ENCODE measurements around the gene CASS4. TPM values are rescaled to one million over a fixed set of nuclear protein-coding genes. Genes with fewer than 3 reads are reported as not detected.

Gene CASS4
- total RNA-seq, 1 experiment from 2014 or later = not detected

DNA sequence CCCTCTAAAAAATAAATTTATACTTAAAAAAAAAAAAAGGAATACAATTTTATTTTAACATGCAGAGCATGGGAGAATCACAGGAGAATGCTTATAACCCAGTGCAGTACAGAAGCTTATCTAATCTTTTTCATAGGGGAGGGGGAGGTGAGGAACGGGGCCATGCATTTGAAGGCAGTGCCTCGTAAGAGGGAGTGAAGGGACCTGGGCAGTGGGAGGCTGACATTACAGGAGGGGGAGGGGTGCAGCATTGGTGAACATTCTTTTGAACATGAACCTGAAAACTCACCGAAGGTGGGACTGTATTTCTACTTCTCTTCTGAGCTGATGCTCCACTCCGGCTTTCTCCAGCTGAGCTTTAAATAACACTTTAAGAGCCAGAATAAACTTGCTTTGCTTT is 29.4 kb upstream of the CASS4 start:
- no peak overlapping the region for H2BK20ac ChIP-seq (ENCODE audit: low read depth, low read length, poor library complexity, severe bottlenecking)
- DNase-seq = no peak
- no peak overlapping the region for H3K23ac ChIP-seq (ENCODE audit: insufficient read length, low read depth, low read length)
- Mint-ChIP-seq H3K4me1 (peaks cover 7 to 8% of the 10 kb centered on the region in 2 experiments; a peak in 2 of 4 replicates), H3K4me3 (no peak overlapping the region; a peak in 1 of 5 replicates), H3K27me3 (ENCODE audit: low read depth) (no peaks in the 10 kb centered on the region), H3K36me3 (ENCODE audit: insufficient read depth in 1 of 3, low read depth in 3 of 3) (peaks cover 57 to 89% (median 86%) of the 10 kb centered on the region in 3 experiments), H3K27ac (peak overlapping the region in 1 of 3 experiments; percentile 80; a peak in 1 of 7 replicates), H3K9me3 (no peaks in the 10 kb centered on the region)
- H3K9me3 ChIP-seq (ENCODE audit: control insufficient read depth, low read depth, low read length) = no peaks in the 10 kb centered on the region
- no peak overlapping the region for H3K18ac ChIP-seq (ENCODE audit: insufficient read length, low read depth, low read length)
- no peak overlapping the region for H2AFZ ChIP-seq (ENCODE audit: low read length)
- no peaks in the 10 kb centered on the region for H3K27me3 ChIP-seq (ENCODE audit: insufficient read depth, low read length)
- H3K14ac ChIP-seq (ENCODE audit: insufficient read depth, low read length) = no peak overlapping the region
- H3K4ac ChIP-seq (ENCODE audit: low read depth, low read length) = no peak overlapping the region
- no peak overlapping the region for H3T11ph ChIP-seq (ENCODE audit: low read length)
- no peak overlapping the region for H2BK15ac ChIP-seq (ENCODE audit: low read depth, low read length)
- peaks cover 19% of the 10 kb centered on the region for H3K79me1 ChIP-seq (ENCODE audit: insufficient read depth, low read depth, low read length, poor library complexity, severe bottlenecking)
- H4K5ac ChIP-seq (ENCODE audit: insufficient read length, low read depth, low read length) = no peak overlapping the region
- H2BK5ac ChIP-seq (ENCODE audit: insufficient read length, low read length) = no peak overlapping the region
- H3K79me2 ChIP-seq (ENCODE audit: insufficient read depth, low read length) = peaks cover 5% of the 10 kb centered on the region; the same call in 1 of the 2 replicates
- H2BK120ac ChIP-seq (ENCODE audit: low read depth, low read length, poor library complexity, severe bottlenecking) = no peak overlapping the region
- TF ChIP-seq, protein P1, sequence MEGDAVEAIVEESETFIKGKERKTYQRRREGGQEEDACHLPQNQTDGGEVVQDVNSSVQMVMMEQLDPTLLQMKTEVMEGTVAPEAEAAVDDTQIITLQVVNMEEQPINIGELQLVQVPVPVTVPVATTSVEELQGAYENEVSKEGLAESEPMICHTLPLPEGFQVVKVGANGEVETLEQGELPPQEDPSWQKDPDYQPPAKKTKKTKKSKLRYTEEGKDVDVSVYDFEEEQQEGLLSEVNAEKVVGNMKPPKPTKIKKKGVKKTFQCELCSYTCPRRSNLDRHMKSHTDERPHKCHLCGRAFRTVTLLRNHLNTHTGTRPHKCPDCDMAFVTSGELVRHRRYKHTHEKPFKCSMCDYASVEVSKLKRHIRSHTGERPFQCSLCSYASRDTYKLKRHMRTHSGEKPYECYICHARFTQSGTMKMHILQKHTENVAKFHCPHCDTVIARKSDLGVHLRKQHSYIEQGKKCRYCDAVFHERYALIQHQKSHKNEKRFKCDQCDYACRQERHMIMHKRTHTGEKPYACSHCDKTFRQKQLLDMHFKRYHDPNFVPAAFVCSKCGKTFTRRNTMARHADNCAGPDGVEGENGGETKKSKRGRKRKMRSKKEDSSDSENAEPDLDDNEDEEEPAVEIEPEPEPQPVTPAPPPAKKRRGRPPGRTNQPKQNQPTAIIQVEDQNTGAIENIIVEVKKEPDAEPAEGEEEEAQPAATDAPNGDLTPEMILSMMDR (conservative IDR thresholded peaks at IDR 0.05) = no peak
- H2AK5ac ChIP-seq (ENCODE audit: insufficient read length, low read length) = no peak overlapping the region
- no peak overlapping the region for H4K8ac ChIP-seq (replicated peaks; ENCODE audit: insufficient read length, low read depth, low read length)
- H3K4me1 ChIP-seq (ENCODE audit: insufficient read depth, low read length) = no peaks in the 10 kb centered on the region
- H3K9ac ChIP-seq (ENCODE audit: extremely low read depth, insufficient read length, low read length) = no peak overlapping the region
- H3K4me2 ChIP-seq (ENCODE audit: insufficient read depth, insufficient read length, low read length) = no peak overlapping the region
- H3K23me2 ChIP-seq (ENCODE audit: insufficient read length, low read depth, low read length, poor library complexity, severe bottlenecking) = no peaks in the 10 kb centered on the region
- H4K20me1 ChIP-seq (ENCODE audit: control insufficient read depth, insufficient read depth, insufficient read length) = no peaks in the 10 kb centered on the region
- WGBS (ENCODE audit: extremely low coverage, insufficient read length, low lambda C conversion rate) = no CpG with 5 or more reads among the region's 4 CpGs
- no peak overlapping the region for H3K27ac ChIP-seq (ENCODE audit: insufficient read length, low read depth, low read length)
- no peak overlapping the region for H2BK12ac ChIP-seq (ENCODE audit: insufficient read length, low read depth, low read length)
- no peak overlapping the region for H4K91ac ChIP-seq (ENCODE audit: insufficient read length, low read depth, low read length)
- H3K56ac ChIP-seq (ENCODE audit: insufficient read length, low read depth, low read length) = no peak overlapping the region
